Astrocyte (in vitro differentiated cells and primary cell): ENCODE data around the gene GTF2H4. TPM values are rescaled to one million over a fixed set of nuclear protein-coding genes. Genes with fewer than 3 reads are reported as not detected.

ENCODE experiments used
- DNase-seq: peaks from one replicate; pipeline ENCODE4 v3.0.0-alpha.2; 2010; ENCODE audit warnings: low read depth
- FAIRE-seq: peaks from 2 replicates; lab custom pipeline; 2011; peaks lifted over from hg19 to GRCh38; lab: Jason Lieb, UNC
- H2AFZ ChIP-seq: 2 replicates; pipeline ENCODE4 v1.6.0; 2012; ENCODE audit warnings: low read depth, low read length, inconsistent platforms
- H3K27ac ChIP-seq: 2 replicates; pipeline ENCODE4 v1.5.1; 2011; ENCODE audit warnings: low read depth, low read length, inconsistent platforms
- H3K27me3 ChIP-seq: 2 replicates; pipeline ENCODE4 v1.6.0; 2011; ENCODE audit warnings: low read length, inconsistent platforms; ENCODE audit not compliant: insufficient read depth
- H3K36me3 ChIP-seq: 2 replicates; pipeline ENCODE4 v1.5.1; 2011; ENCODE audit warnings: low read length, inconsistent platforms; ENCODE audit not compliant: insufficient read depth
- H3K4me1 ChIP-seq: 2 replicates; pipeline ENCODE4 v1.5.1; 2011; ENCODE audit warnings: low read length, inconsistent platforms; ENCODE audit not compliant: insufficient read depth
- H3K4me2 ChIP-seq: 2 replicates; pipeline ENCODE4 v1.6.0; 2012; ENCODE audit warnings: low read length, inconsistent platforms
- H3K4me3 ChIP-seq: 2 replicates; pipeline ENCODE4 v1.5.1; 2011; ENCODE audit warnings: low read depth, mild to moderate bottlenecking, low read length, inconsistent platforms; ENCODE audit not compliant: insufficient read depth
- H3K79me2 ChIP-seq: 2 replicates; pipeline ENCODE4 v1.6.0; 2012; ENCODE audit warnings: mild to moderate bottlenecking, low read length, inconsistent platforms; ENCODE audit not compliant: insufficient read depth
- H3K9ac ChIP-seq: 2 replicates; pipeline ENCODE4 v1.6.0; 2012; ENCODE audit warnings: mild to moderate bottlenecking, low read length, inconsistent platforms
- H3K9me3 ChIP-seq: 2 replicates; pipeline ENCODE4 v1.5.1; 2012; ENCODE audit warnings: low read depth, mild to moderate bottlenecking, low read length, inconsistent platforms; ENCODE audit not compliant: insufficient read depth
- H4K20me1 ChIP-seq: 2 replicates; pipeline ENCODE4 v1.6.0; 2012; ENCODE audit warnings: low read length, inconsistent platforms; ENCODE audit not compliant: insufficient read depth
- H3K27ac Mint-ChIP-seq: one replicate; pipeline ENCODE4 v1.8.0; 2021; ENCODE audit warnings: mild to moderate bottlenecking, mixed read lengths; ENCODE audit not compliant: unreplicated experiment
- H3K27me3 Mint-ChIP-seq: one replicate; pipeline ENCODE4 v1.8.0; 2021; ENCODE audit warnings: low read depth, mixed read lengths; ENCODE audit not compliant: unreplicated experiment
- H3K36me3 Mint-ChIP-seq: one replicate; pipeline ENCODE4 v1.8.0; 2021; ENCODE audit warnings: low read depth, mixed read lengths; ENCODE audit not compliant: unreplicated experiment
- H3K4me1 Mint-ChIP-seq: one replicate; pipeline ENCODE4 v1.8.0; 2021; ENCODE audit warnings: low read depth, mixed read lengths; ENCODE audit not compliant: unreplicated experiment
- H3K4me3 Mint-ChIP-seq: one replicate; pipeline ENCODE4 v1.8.0; 2021; ENCODE audit warnings: mild to moderate bottlenecking, moderate library complexity, mixed read lengths; ENCODE audit not compliant: unreplicated experiment
- H3K9me3 Mint-ChIP-seq: one replicate; pipeline ENCODE4 v1.8.0; 2021; ENCODE audit warnings: mild to moderate bottlenecking, mixed read lengths; ENCODE audit not compliant: unreplicated experiment
- EZH2 ChIP-seq: IDR thresholded peaks from 2 replicates; pipeline ENCODE4 v1.6.1; 2012; ENCODE audit warnings: mild to moderate bottlenecking, low read length, inconsistent platforms; ENCODE audit not compliant: insufficient read depth
- total RNA-seq: library from RNA; stranded (reverse); gene quantifications from 2 replicates; pipeline ENCODE4 v1.2.1, GENCODE V29; 2021
- TF ChIP-seq, protein P1 (sequence below): IDR thresholded peaks from 2 replicates; pipeline ENCODE4 v1.5.1; 2011; ENCODE audit warnings: low read depth, mild to moderate bottlenecking, inconsistent platforms, low read length, moderate library complexity; ENCODE audit not compliant: insufficient read depth

GTF2H4 gene
- total RNA-seq, 1 donor from 2014 or later, result 34.3 TPM

DNA sequence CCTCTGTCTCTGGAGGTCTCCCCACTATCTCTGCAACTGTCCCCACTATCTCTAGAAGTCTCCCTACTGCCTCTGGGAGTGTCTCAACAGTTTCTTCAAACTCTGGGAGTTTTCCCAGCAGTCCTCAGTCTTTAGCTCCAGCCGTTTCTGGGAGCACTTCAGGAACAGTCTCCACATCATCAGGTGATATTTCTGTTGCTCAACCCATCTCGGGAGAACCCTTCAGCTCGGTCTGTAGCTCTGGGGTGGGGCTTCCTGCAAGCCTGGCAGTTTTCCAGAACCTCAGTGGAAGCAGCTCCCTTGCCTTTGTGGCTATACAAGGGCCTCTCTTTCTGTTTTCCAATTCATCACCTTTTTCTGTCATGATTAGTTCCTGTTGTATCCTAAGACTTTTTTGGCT, 27.0 kb downstream of the GTF2H4 start:
- H3K4me3 Mint-ChIP-seq, result no peak overlapping the region
- FAIRE-seq, result no peak

DNA sequence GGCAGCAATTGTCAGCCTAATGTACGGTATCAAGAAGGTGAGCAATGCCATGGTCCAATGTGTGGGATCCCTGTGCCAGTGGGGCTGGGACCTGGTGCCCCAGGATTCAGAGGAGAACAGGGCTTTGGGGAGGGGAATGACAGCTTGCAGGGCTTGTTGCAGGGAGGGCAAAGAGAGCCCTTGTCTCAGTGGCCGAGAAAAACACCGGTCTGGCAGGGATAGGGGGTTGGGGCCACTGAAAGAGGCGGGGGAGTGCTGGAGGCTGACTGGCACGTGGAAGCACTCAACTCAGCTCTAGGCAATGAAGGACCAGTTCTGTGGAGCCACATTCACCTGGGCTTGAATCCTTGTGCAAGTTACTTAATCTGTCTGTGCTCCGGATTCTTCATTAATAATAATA, 29.3 kb downstream of the GTF2H4 start:
- no peaks in the 10 kb centered on the region for H3K9me3 ChIP-seq
- H3K9me3 Mint-ChIP-seq, result no peaks in the 10 kb centered on the region
- FAIRE-seq, result no peak
- no peaks in the 10 kb centered on the region for H3K79me2 ChIP-seq
- no peaks in the 10 kb centered on the region for H3K4me1 ChIP-seq
- H4K20me1 ChIP-seq, result no peaks in the 10 kb centered on the region
- H2AFZ ChIP-seq, result no peak overlapping the region
- H3K36me3 ChIP-seq, result no peaks in the 10 kb centered on the region
- no peak overlapping the region for H3K4me2 ChIP-seq
- TF ChIP-seq, protein P1, sequence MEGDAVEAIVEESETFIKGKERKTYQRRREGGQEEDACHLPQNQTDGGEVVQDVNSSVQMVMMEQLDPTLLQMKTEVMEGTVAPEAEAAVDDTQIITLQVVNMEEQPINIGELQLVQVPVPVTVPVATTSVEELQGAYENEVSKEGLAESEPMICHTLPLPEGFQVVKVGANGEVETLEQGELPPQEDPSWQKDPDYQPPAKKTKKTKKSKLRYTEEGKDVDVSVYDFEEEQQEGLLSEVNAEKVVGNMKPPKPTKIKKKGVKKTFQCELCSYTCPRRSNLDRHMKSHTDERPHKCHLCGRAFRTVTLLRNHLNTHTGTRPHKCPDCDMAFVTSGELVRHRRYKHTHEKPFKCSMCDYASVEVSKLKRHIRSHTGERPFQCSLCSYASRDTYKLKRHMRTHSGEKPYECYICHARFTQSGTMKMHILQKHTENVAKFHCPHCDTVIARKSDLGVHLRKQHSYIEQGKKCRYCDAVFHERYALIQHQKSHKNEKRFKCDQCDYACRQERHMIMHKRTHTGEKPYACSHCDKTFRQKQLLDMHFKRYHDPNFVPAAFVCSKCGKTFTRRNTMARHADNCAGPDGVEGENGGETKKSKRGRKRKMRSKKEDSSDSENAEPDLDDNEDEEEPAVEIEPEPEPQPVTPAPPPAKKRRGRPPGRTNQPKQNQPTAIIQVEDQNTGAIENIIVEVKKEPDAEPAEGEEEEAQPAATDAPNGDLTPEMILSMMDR, result no peak
- TF ChIP-seq EZH2, result no peak
- peaks cover 43% of the 10 kb centered on the region for H3K27me3 Mint-ChIP-seq
- no peak overlapping the region for H3K27ac Mint-ChIP-seq
- H3K9ac ChIP-seq, result no peak overlapping the region
- H3K36me3 Mint-ChIP-seq, result no peaks in the 10 kb centered on the region
- no peak for DNase-seq
- no peaks in the 10 kb centered on the region for H3K27me3 ChIP-seq
- no peaks in the 10 kb centered on the region for H3K4me1 Mint-ChIP-seq
- H3K27ac ChIP-seq, result no peak overlapping the region
- no peak overlapping the region for H3K4me3 ChIP-seq
- H3K4me3 Mint-ChIP-seq, result no peak overlapping the region

More for the DNA sequence above, 27.0 kb downstream of the GTF2H4 start:
- Histone ChIP-seq H3K9ac (no peak overlapping the region), H3K79me2 (no peaks in the 10 kb centered on the region), H3K9me3 (no peaks in the 10 kb centered on the region), H4K20me1 (no peaks in the 10 kb centered on the region), H3K27ac (no peak overlapping the region), H3K4me1 (no peaks in the 10 kb centered on the region), H3K36me3 (no peaks in the 10 kb centered on the region), H2AFZ (no peak overlapping the region), H3K27me3 (no peaks in the 10 kb centered on the region), H3K4me2 (no peak overlapping the region), H3K4me3 (no peak overlapping the region)
- Mint-ChIP-seq H3K27me3 (peaks cover 39% of the 10 kb centered on the region), H3K9me3 (no peaks in the 10 kb centered on the region), H3K36me3 (no peaks in the 10 kb centered on the region), H3K4me1 (no peaks in the 10 kb centered on the region), H3K27ac (no peak overlapping the region)
- no peak for TF ChIP-seq EZH2
- TF ChIP-seq, protein P1, result no peak
- no peak for DNase-seq

DNA sequence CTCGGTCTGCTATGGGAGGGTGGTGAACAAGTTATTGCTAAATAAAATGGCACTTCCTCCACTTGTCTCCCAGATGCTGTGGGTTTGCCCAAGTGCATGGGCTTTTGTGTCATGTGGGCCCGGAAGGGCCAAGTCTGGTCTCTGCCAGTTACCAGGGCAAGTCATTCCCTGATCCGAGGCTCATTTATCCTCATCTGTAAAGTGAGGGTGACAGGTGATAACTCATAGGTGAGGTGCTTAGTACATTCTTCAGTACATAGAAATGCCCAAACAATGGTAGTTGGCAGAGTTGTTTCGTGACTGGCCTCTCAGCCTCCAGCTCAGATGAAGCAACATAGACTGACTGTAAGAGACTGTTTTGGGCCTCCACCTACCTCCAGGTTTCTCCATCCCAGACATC, 30.7 kb downstream of the GTF2H4 start:
- DNase-seq, result no peak
- no peaks in the 10 kb centered on the region for H4K20me1 ChIP-seq
- Mint-ChIP-seq H3K4me1 (peaks cover 6% of the 10 kb centered on the region), H3K36me3 (no peaks in the 10 kb centered on the region), H3K9me3 (peaks cover 1% of the 10 kb centered on the region), H3K4me3 (no peak overlapping the region), H3K27me3 (peaks cover 49% of the 10 kb centered on the region), H3K27ac (no peak overlapping the region)
- no peaks in the 10 kb centered on the region for H3K79me2 ChIP-seq
- no peak overlapping the region for H2AFZ ChIP-seq
- no peak overlapping the region for H3K4me3 ChIP-seq
- no peak for FAIRE-seq
- no peak overlapping the region for H3K4me2 ChIP-seq
- H3K36me3 ChIP-seq, result no peaks in the 10 kb centered on the region
- H3K4me1 ChIP-seq, result peaks cover 5% of the 10 kb centered on the region
- no peak overlapping the region for H3K9ac ChIP-seq
- TF ChIP-seq EZH2, result no peak
- H3K27me3 ChIP-seq, result no peaks in the 10 kb centered on the region
- no peaks in the 10 kb centered on the region for H3K9me3 ChIP-seq
- no peak overlapping the region for H3K27ac ChIP-seq
